Endothelial cell of umbilical vein (primary cell): ENCODE results near the gene TSR1. TPM values are rescaled to one million over a fixed set of nuclear protein-coding genes. Genes with fewer than 3 reads are reported as not detected.

ENCODE experiments used
- BruUV-seq: library from RNA; stranded (reverse); fragments of 400-500 nt; replicated peaks from 2 replicates; lab custom pipeline; 2021; lab: Mats Ljungman, UMichigan
- CTCF ChIA-PET: fragments of 300-600, 350-600 bp; sonication (Branson Sonifier 250); formaldehyde crosslinking; loops from one replicate; lab custom pipeline; 2021; ENCODE audit warnings: antibody characterized with exemption, inconsistent platforms; lab: Charles Lee
- POLR2A ChIA-PET: fragments of 300-600, 350-600 bp; sonication (Branson Sonifier 250); formaldehyde crosslinking; loops from one replicate; lab custom pipeline; 2021; ENCODE audit warnings: antibody characterized with exemption, inconsistent platforms; lab: Charles Lee
- DNase-seq: peaks from one replicate; pipeline ENCODE4 v3.0.0-alpha.2; 2011; ENCODE audit warnings: low read depth, low spot score
- FAIRE-seq: peaks from 2 replicates; lab custom pipeline; 2011; peaks lifted over from hg19 to GRCh38; lab: Jason Lieb, UNC
- H2AFZ ChIP-seq: 2 replicates; pipeline ENCODE4 v1.6.0; 2012; ENCODE audit warnings: low read depth, low read length, control low read depth, inconsistent platforms
- H3K27ac ChIP-seq: 2 replicates; pipeline ENCODE4 v1.5.1; 2011; ENCODE audit warnings: low read depth, mild to moderate bottlenecking, control low read depth, low read length, moderate library complexity; ENCODE audit not compliant: insufficient read depth
- H3K27me3 ChIP-seq, 2 experiments: 2 replicates each; pipeline versions ENCODE4 v1.6.0 to v1.6.1; 2011; ENCODE audit warnings: low read length in 2 of 2, mixed read lengths in 1 of 2; ENCODE audit not compliant: control insufficient read depth in 2 of 2, insufficient read depth in 2 of 2
- H3K36me3 ChIP-seq, 2 experiments: 2 replicates in 1 of 2; 3 replicates in 1 of 2; pipeline ENCODE4 v1.5.1; 2011; ENCODE audit warnings: low read length in 2 of 2, mild to moderate bottlenecking in 1 of 2, moderate library complexity in 1 of 2; ENCODE audit not compliant: control insufficient read depth in 2 of 2, insufficient read depth in 2 of 2; ENCODE audit errors: extremely low read depth in 1 of 2
- H3K4me1 ChIP-seq: 3 replicates; pipeline ENCODE4 v1.5.1; 2011; ENCODE audit warnings: mild to moderate bottlenecking, low read length; ENCODE audit not compliant: control insufficient read depth, insufficient read depth; ENCODE audit errors: extremely low read depth
- H3K4me2 ChIP-seq: 2 replicates; pipeline ENCODE4 v1.6.1; 2011; ENCODE audit warnings: low read length, control low read depth, mixed read lengths; ENCODE audit not compliant: insufficient read depth
- H3K4me3 ChIP-seq, 3 experiments: fragments of 200-600 bp in 1 of 3; sonication (generic), shearing (Covaris generic) in 1 of 3; replicated peaks in 1 of 3; 2 replicates each; pipeline ENCODE4 v1.5.1; 2011 to 2016; ENCODE audit warnings: control low read depth in 3 of 3, low read length in 3 of 3, mild to moderate bottlenecking in 2 of 3, inconsistent platforms in 1 of 3, low read depth in 1 of 3, moderate library complexity in 1 of 3; ENCODE audit not compliant: insufficient read depth in 1 of 3
- H3K79me2 ChIP-seq: 2 replicates; pipeline ENCODE4 v1.6.0; 2012; ENCODE audit warnings: low read length, inconsistent platforms; ENCODE audit not compliant: control insufficient read depth, insufficient read depth
- H3K9ac ChIP-seq: replicated peaks from 2 replicates; pipeline ENCODE3; 2011; ENCODE audit warnings: low read length, control low read depth; ENCODE audit not compliant: insufficient read depth; ENCODE audit errors: extremely low read depth
- H3K9me1 ChIP-seq: replicated peaks from 3 replicates; pipeline ENCODE4 v1.6.0; 2011; ENCODE audit warnings: mild to moderate bottlenecking, low read length; ENCODE audit not compliant: control insufficient read depth, insufficient read depth; ENCODE audit errors: extremely low read depth
- H3K9me3 ChIP-seq: replicated peaks from 2 replicates; pipeline ENCODE4 v1.5.1; 2012; ENCODE audit warnings: low read length, inconsistent platforms; ENCODE audit not compliant: control insufficient read depth, insufficient read depth
- H4K20me1 ChIP-seq: replicated peaks from 2 replicates; pipeline ENCODE3; 2011; ENCODE audit warnings: mild to moderate bottlenecking, low read length; ENCODE audit not compliant: control insufficient read depth, insufficient read depth; ENCODE audit errors: extremely low read depth
- FOS ChIP-seq: IDR thresholded peaks from 2 replicates; pipeline ENCODE4 v1.6.1; 2011; ENCODE audit warnings: mild to moderate bottlenecking, low read length, moderate library complexity, borderline replicate concordance; ENCODE audit not compliant: insufficient read depth
- MAX ChIP-seq: IDR thresholded peaks from 2 replicates; pipeline ENCODE4 v1.6.1; 2011; ENCODE audit not compliant: insufficient read depth, insufficient read length
- MYC ChIP-seq: IDR thresholded peaks from one replicate; pipeline ENCODE4 v1.6.1; 2011; ENCODE audit warnings: mild to moderate bottlenecking, low read depth, low read length
- dilution Hi-C: fragments of 300-500 bp; cut with MboI; formaldehyde crosslinking; loops from one replicate; pipeline ENCODE4 v1.15.0; 2019; ENCODE audit warnings: low sequenced_read_pairs; ENCODE audit not compliant: extremely low pct_ligation_motif_present
- intact Hi-C: fragments of 100-400 bp; cut with micrococcal nuclease; formaldehyde crosslinking; loops from one replicate; pipeline ENCODE4 v1.10.0; 2022
- polyA plus RNA-seq, 4 experiments: library from polyadenylated mRNA; depleted of rRNA in 3 of 4; stranded (reverse) in 3 of 4; unstranded in 1 of 4; fragments of >200 nt; gene quantifications; 2 replicates each; pipeline versions ENCODE4 v1.2.1 to v1.2.3, GENCODE V29; 2011 to 2012; ENCODE audit warnings: missing spikeins in 1 of 4
- total RNA-seq: library from RNA; stranded (reverse); gene quantifications from 2 replicates; pipeline ENCODE4 v1.2.3, GENCODE V29; 2021
- TF ChIP-seq, protein P1 (sequence below), 2 donors: IDR thresholded peaks; 1 replicate in 1 of 2; 2 replicates in 1 of 2; pipeline ENCODE4 v1.5.1; 2011; ENCODE audit warnings: low read length in 2 of 2, mild to moderate bottlenecking in 2 of 2, moderate library complexity in 2 of 2, control low read depth in 1 of 2, inconsistent platforms in 1 of 2, low read depth in 1 of 2; ENCODE audit not compliant: insufficient read depth in 1 of 2; ENCODE audit errors: extremely low read depth in 1 of 2

Gene TSR1
- total and polyA plus RNA-seq, 2 donors (not counting 3 experiments of a cell fraction or from before 2014, with no cell fraction given): 6.2 to 39.9 TPM

- H3K27me3 ChIP-seq: no peaks in the 10 kb centered on the region
- no peak overlapping the region for H3K27ac ChIP-seq
- H3K4me2 ChIP-seq: no peak overlapping the region
- BruUV-seq: no TSS peak
- peaks cover 6% of the 10 kb centered on the region for H3K4me1 ChIP-seq
- intact Hi-C loops (no loop called here), dilution Hi-C loops (no loop called here)
- ChIA-PET CTCF (interaction anchor here (1.1 to 6.4 kb wide), 4 partner anchors 11 to 46 kb away, joined by 3 to 47 read pairs (median 18); no protein-coding TSS in a partner anchor), POLR2A (no interaction called here)
- H3K36me3 ChIP-seq: peaks cover 0 to 19% of the 10 kb centered on the region in 2 experiments
- H2AFZ ChIP-seq: no peak overlapping the region
- TF ChIP-seq FOS (no peak), MYC (no peak)
- H3K9me1 ChIP-seq: no peaks in the 10 kb centered on the region
- no peaks in the 10 kb centered on the region for H4K20me1 ChIP-seq
- no peak overlapping the region for H3K4me3 ChIP-seq
- H3K9me3 ChIP-seq: no peaks in the 10 kb centered on the region
- no peak overlapping the region for H3K9ac ChIP-seq
- no peak for DNase-seq
- no peak for FAIRE-seq
- H3K79me2 ChIP-seq: no peaks in the 10 kb centered on the region
Observed at GRCh38 chr17:2370211-2370589, 33.9 kb upstream of the TSR1 start.

GRCh38 chr17:2369551-2370210 is 33.4 kb upstream of the TSR1 start:
- no peak for DNase-seq
- dilution Hi-C loops: no loop called here
- intact Hi-C loops: loop anchor here (1.0 kb wide), 1 partner anchor 47 kb away; no protein-coding TSS in a partner anchor
- H3K79me2 ChIP-seq: no peaks in the 10 kb centered on the region
- H3K36me3 ChIP-seq: peaks cover 0 to 23% of the 10 kb centered on the region in 2 experiments
- H2AFZ ChIP-seq: no peak overlapping the region
- no peaks in the 10 kb centered on the region for H3K9me1 ChIP-seq
- TF ChIP-seq, protein P1, sequence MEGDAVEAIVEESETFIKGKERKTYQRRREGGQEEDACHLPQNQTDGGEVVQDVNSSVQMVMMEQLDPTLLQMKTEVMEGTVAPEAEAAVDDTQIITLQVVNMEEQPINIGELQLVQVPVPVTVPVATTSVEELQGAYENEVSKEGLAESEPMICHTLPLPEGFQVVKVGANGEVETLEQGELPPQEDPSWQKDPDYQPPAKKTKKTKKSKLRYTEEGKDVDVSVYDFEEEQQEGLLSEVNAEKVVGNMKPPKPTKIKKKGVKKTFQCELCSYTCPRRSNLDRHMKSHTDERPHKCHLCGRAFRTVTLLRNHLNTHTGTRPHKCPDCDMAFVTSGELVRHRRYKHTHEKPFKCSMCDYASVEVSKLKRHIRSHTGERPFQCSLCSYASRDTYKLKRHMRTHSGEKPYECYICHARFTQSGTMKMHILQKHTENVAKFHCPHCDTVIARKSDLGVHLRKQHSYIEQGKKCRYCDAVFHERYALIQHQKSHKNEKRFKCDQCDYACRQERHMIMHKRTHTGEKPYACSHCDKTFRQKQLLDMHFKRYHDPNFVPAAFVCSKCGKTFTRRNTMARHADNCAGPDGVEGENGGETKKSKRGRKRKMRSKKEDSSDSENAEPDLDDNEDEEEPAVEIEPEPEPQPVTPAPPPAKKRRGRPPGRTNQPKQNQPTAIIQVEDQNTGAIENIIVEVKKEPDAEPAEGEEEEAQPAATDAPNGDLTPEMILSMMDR (IDR thresholded peaks at IDR 0.05; ENCODE audit: extremely low read depth in 1 of 2, insufficient read depth in 1 of 2, low read depth in 1 of 2, low read length in 2 of 2): peak in 1 of 2 donors; percentile 2
- TF ChIP-seq MAX: no peak
- no peaks in the 10 kb centered on the region for H3K9me3 ChIP-seq
- H3K4me1 ChIP-seq: peaks cover 6% of the 10 kb centered on the region
- no peak overlapping the region for H3K4me2 ChIP-seq
- CTCF ChIA-PET: interaction anchor here (1.5 to 6.4 kb wide), 3 partner anchors 10 to 46 kb away, joined by 6 to 47 read pairs (median 29); no protein-coding TSS in a partner anchor
- FAIRE-seq: no peak
- no TSS peak for BruUV-seq
- no peak overlapping the region for H3K27ac ChIP-seq
- H4K20me1 ChIP-seq: no peaks in the 10 kb centered on the region
- no peak overlapping the region for H3K4me3 ChIP-seq
- POLR2A ChIA-PET: no interaction called here
- H3K9ac ChIP-seq: no peak overlapping the region
- no peaks in the 10 kb centered on the region for H3K27me3 ChIP-seq
